Caco-2 (cell line): ENCODE results near the gene MID1IP1. TPM values are rescaled to one million over a fixed set of nuclear protein-coding genes. Genes with fewer than 3 reads are reported as not detected.

ENCODE experiments used
- BruUV-seq: library from RNA; stranded (reverse); fragments of 400-500 nt; replicated peaks from 2 replicates; lab custom pipeline; 2021; lab: Mats Ljungman, UMichigan
- CTCF ChIA-PET: fragments of 300-600 bp; sonication (Branson Sonifier 250); formaldehyde crosslinking; loops from one replicate; lab custom pipeline; 2022; ENCODE audit warnings: antibody characterized with exemption; lab: Charles Lee
- POLR2A ChIA-PET: fragments of 300-600 bp; sonication (Branson Sonifier 250); formaldehyde crosslinking; loops from one replicate; lab custom pipeline; 2022; ENCODE audit warnings: antibody characterized with exemption; lab: Charles Lee
- DNase-seq, 2 experiments: peaks; one replicate each; pipeline versions ENCODE4 v3.0.0 to v3.0.0-alpha.2; 2020 to 2022
- H3K27me3 ChIP-seq: replicated peaks from 2 replicates; pipeline ENCODE4 v1.6.0; 2011; ENCODE audit warnings: low read length; ENCODE audit not compliant: control insufficient read depth, insufficient read depth
- H3K36me3 ChIP-seq: 2 replicates; pipeline ENCODE4 v1.5.1; 2011; ENCODE audit warnings: low read length; ENCODE audit not compliant: control insufficient read depth, insufficient read depth
- H3K4me1 ChIP-seq: fragments of 250-450 bp; sonication (Bioruptor Pico); 2 replicates; pipeline ENCODE4 v1.5.1; 2020; ENCODE audit warnings: mild to moderate bottlenecking
- H3K4me3 ChIP-seq: 2 replicates; pipeline ENCODE4 v1.5.1; 2011; ENCODE audit warnings: low read depth, mild to moderate bottlenecking, control low read depth, low read length
- H3K9me3 ChIP-seq: fragments of 250-450 bp; sonication (Bioruptor Pico); 2 replicates; pipeline ENCODE4 v1.5.1; 2020; ENCODE audit warnings: mild to moderate bottlenecking, moderate library complexity
- H3K27ac Mint-ChIP-seq: one replicate; pipeline ENCODE4 v1.8.0; 2022; ENCODE audit warnings: mixed read lengths; ENCODE audit not compliant: unreplicated experiment
- H3K27me3 Mint-ChIP-seq: one replicate; pipeline ENCODE4 v1.8.0; 2022; ENCODE audit warnings: mixed read lengths; ENCODE audit not compliant: insufficient read depth, unreplicated experiment
- H3K36me3 Mint-ChIP-seq: one replicate; pipeline ENCODE4 v1.8.0; 2022; ENCODE audit warnings: mild to moderate bottlenecking, mixed read lengths; ENCODE audit not compliant: insufficient read depth, unreplicated experiment
- H3K4me1 Mint-ChIP-seq: one replicate; pipeline ENCODE4 v1.8.0; 2022; ENCODE audit warnings: low read depth, mixed read lengths; ENCODE audit not compliant: unreplicated experiment
- H3K4me3 Mint-ChIP-seq: one replicate; pipeline ENCODE4 v1.8.0; 2022; ENCODE audit warnings: mild to moderate bottlenecking, moderate library complexity, mixed read lengths; ENCODE audit not compliant: unreplicated experiment
- H3K9me3 Mint-ChIP-seq: one replicate; pipeline ENCODE4 v1.8.0; 2022; ENCODE audit warnings: mixed read lengths; ENCODE audit not compliant: unreplicated experiment
- CTCF ChIP-seq, 2 experiments: fragments of 200-600 bp in 1 of 2; IDR thresholded peaks; 1 replicate in 1 of 2; 2 replicates in 1 of 2; pipeline versions ENCODE4 v1.5.1 to v1.8.0; 2011 to 2022; ENCODE audit warnings: antibody characterized with exemption in 1 of 2, control low read depth in 1 of 2, inconsistent platforms in 1 of 2, low read depth in 1 of 2, low read length in 1 of 2, mild to moderate bottlenecking in 1 of 2, moderate library complexity in 1 of 2; ENCODE audit not compliant: insufficient read depth in 1 of 2, severe bottlenecking in 1 of 2, unreplicated experiment in 1 of 2
- intact Hi-C: fragments of 100-400 bp; cut with micrococcal nuclease; formaldehyde crosslinking; loops from one replicate; pipeline ENCODE4 v1.10.0; 2022; ENCODE audit not compliant: unreplicated experiment
- total RNA-seq: library from RNA; stranded (reverse); gene quantifications from 2 replicates; pipeline ENCODE4 v1.2.3, GENCODE V29; 2022

MID1IP1 gene
- total RNA-seq, 1 experiment from 2014 or later = 40.6 TPM

GRCh38 chrX:38770152-38770551, 31.1 kb upstream of the MID1IP1 start:
- Histone ChIP-seq H3K9me3 (no peaks in the 10 kb centered on the region), H3K4me1 (no peaks in the 10 kb centered on the region), H3K27me3 (no peaks in the 10 kb centered on the region), H3K36me3 (no peaks in the 10 kb centered on the region), H3K4me3 (no peak overlapping the region)
- no peak for TF ChIP-seq CTCF (IDR thresholded peaks at IDR 0.05; ENCODE audit: insufficient read depth in 1 of 2, low read depth in 1 of 2, low read length in 1 of 2, severe bottlenecking in 1 of 2, unreplicated experiment in 1 of 2)
- Mint-ChIP-seq H3K36me3 (no peaks in the 10 kb centered on the region), H3K9me3 (no peaks in the 10 kb centered on the region), H3K27ac (no peak overlapping the region), H3K4me3 (no peak overlapping the region), H3K27me3 (peaks cover 10% of the 10 kb centered on the region), H3K4me1 (no peaks in the 10 kb centered on the region)
- POLR2A ChIA-PET = no interaction called here
- intact Hi-C loops = no loop called here
- DNase-seq = no peak
- CTCF ChIA-PET = no interaction called here
- BruUV-seq = no TSS peak

- Mint-ChIP-seq H3K27ac (no peak overlapping the region), H3K9me3 (no peaks in the 10 kb centered on the region), H3K27me3 (peaks cover 8% of the 10 kb centered on the region), H3K4me1 (no peaks in the 10 kb centered on the region), H3K36me3 (no peaks in the 10 kb centered on the region), H3K4me3 (no peak overlapping the region)
- H3K36me3 ChIP-seq = no peaks in the 10 kb centered on the region
- no peak for DNase-seq
- CTCF ChIA-PET = no interaction called here
- BruUV-seq = no TSS peak
- H3K27me3 ChIP-seq = no peaks in the 10 kb centered on the region
- POLR2A ChIA-PET = no interaction called here
- no peaks in the 10 kb centered on the region for H3K9me3 ChIP-seq
- intact Hi-C loops = no loop called here
- no peak overlapping the region for H3K4me3 ChIP-seq
- no peaks in the 10 kb centered on the region for H3K4me1 ChIP-seq
- TF ChIP-seq CTCF (IDR thresholded peaks at IDR 0.05; ENCODE audit: insufficient read depth in 1 of 2, low read depth in 1 of 2, low read length in 1 of 2, severe bottlenecking in 1 of 2, unreplicated experiment in 1 of 2) = no peak
Measured at GRCh38 chrX:38774249-38774648, 27.0 kb upstream of the MID1IP1 start.

- H3K4me1 ChIP-seq = no peaks in the 10 kb centered on the region; the same call in 1 of the 2 replicates
- intact Hi-C loops = no loop called here
- no peaks in the 10 kb centered on the region for H3K27me3 ChIP-seq
- Mint-ChIP-seq H3K27me3 (no peaks in the 10 kb centered on the region), H3K36me3 (peaks cover 10% of the 10 kb centered on the region), H3K4me3 (no peak overlapping the region), H3K27ac (no peak overlapping the region), H3K9me3 (no peaks in the 10 kb centered on the region), H3K4me1 (no peaks in the 10 kb centered on the region)
- ChIA-PET CTCF (no interaction called here), POLR2A (no interaction called here)
- no peaks in the 10 kb centered on the region for H3K9me3 ChIP-seq
- no peak for TF ChIP-seq CTCF (IDR thresholded peaks at IDR 0.05; ENCODE audit: insufficient read depth in 1 of 2, low read depth in 1 of 2, low read length in 1 of 2, severe bottlenecking in 1 of 2, unreplicated experiment in 1 of 2)
- no peak for DNase-seq
- no TSS peak for BruUV-seq
- no peak overlapping the region for H3K4me3 ChIP-seq
- H3K36me3 ChIP-seq = no peaks in the 10 kb centered on the region
Measured at GRCh38 chrX:38796946-38797345, 4.3 kb upstream of the MID1IP1 start.
